ENCODE data around the gene MTERF4.

Gene MTERF4

DNA sequence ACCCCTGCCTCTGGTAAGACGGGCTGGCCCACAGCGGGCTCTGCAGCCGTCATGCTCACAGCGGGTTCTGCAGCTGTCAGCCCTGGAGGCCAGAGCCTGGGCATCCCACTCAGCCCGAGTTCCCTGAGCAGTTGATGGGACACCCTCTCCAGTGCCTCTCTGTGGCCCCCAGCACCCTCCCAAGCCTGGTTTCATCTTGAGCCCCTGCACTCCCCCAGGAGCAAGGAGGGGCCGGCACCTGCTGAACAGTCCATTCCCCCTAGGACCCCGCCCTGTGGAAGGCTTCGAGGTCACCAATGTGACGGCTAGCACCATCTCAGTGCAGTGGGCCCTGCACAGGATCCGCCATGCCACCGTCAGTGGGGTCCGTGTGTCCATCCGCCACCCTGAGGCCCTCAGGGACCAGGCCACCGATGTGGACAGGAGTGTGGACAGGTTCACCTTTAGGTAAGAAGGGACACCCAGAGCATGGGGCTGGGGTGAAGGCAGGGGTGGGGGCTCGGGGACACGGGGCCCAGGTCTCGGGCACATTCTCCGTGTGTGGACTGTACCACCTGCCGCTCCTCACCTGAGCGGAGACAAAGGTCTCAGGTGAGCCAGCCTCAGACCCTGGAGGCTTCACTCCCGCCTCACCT lies 34.5 kb downstream of the MTERF4 start:
- DNase-seq, result no peak

DNA sequence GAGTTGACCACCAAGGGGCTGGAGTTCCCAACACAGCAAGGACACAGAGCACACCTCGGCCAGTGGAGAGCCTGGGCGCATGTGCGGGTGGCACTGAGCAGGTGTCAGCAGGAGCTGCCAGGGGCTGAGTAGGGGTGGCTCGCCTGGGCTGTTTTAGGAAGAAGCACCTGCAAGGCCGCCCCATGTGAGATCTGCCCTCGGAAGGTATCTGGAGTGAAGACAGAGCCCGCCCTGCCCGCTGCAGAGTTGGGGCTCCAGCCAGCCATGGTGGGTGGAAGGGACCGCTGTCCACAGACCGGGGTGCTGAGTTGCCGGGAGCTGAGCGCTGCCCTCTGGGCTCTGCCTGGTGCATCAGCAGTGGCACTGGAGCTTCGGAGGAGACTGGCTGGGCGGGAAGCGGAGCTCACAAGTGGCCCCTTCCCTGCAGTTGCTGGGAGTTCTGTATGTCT lies 35.2 kb downstream of the MTERF4 start:
- DNase-seq, result no peak

DNA sequence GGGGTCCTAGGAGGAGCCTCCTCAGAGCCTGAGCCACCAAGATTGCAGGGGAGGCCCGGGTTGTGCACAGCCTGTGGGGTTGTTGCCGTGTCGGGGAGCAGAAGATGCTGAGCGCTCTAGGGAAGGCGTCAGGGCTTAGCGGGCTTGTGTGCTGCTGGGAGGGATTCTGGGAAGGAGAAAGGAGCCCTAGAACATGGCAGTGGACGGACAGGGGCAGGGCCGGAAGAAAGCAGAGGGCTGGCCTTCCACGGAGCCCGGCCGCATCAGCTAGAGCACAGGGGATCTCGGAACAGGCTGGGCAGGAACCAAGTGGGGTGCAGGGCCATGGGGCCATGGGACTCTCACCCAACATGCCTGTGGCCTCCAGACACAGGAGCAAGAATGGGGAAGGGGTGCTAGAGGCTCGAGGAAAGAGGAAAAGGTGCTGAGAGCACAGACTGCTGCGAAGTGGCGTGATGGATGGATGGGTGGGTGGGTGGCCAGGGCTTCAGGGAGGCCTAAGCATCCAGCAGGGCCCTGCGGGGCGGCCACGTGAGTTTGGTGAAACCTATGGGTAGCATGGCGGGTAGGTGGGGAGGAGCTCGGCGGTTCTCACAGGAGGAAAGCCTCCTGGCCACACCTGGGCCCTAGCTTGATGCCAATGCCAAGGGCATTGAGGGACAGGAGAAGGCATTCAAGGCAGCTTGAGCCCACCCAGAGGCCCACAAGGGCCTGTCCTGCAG lies 35.8 kb downstream of the MTERF4 start:
- DNase-seq, result no peak

DNA sequence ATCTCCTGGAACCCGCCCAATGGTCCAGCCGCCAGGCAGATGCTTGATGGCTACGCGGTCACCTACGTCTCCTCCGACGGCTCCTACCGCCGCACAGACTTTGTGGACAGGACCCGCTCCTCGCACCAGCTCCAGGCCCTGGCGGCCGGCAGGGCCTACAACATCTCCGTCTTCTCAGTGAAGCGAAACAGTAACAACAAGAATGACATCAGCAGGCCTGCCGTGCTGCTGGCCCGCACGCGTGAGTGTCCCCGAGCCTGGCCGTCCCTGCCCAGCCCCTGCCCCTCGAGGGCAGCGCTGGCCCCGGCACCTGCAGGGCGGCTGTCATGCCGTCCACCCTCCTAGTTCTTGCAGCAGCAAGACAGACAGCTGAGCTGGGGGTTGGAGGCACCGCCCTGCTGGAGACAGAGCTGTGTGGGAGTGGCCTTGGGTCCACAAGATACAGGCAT lies 36.7 kb downstream of the MTERF4 start:
- DNase-seq, result no peak

DNA sequence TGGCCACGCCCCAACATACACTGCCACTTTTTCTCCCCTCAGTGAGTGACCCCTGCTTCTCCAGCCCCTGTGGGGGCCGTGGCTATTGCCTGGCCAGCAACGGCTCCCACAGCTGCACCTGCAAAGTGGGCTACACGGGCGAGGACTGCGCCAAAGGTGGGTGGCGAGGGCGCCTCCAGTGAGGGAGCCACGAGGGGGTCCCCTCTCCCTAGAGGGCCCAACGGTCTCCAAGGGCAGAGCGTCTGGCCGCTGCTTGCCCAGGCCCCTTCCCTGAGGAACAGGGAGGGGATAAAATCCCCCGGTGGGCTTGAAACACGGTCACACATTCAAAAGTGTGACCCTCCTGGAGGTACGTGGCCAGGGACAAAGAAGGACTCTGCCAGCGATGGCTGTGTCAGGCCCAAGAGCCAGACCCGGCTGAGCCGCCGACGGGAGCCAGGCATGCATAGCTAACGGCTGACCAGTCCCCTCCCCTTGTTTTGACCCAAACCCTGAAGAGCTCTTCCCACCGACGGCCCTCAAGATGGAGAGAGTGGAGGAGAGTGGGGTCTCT lies 37.2 kb downstream of the MTERF4 start:
- no peak for DNase-seq

DNA sequence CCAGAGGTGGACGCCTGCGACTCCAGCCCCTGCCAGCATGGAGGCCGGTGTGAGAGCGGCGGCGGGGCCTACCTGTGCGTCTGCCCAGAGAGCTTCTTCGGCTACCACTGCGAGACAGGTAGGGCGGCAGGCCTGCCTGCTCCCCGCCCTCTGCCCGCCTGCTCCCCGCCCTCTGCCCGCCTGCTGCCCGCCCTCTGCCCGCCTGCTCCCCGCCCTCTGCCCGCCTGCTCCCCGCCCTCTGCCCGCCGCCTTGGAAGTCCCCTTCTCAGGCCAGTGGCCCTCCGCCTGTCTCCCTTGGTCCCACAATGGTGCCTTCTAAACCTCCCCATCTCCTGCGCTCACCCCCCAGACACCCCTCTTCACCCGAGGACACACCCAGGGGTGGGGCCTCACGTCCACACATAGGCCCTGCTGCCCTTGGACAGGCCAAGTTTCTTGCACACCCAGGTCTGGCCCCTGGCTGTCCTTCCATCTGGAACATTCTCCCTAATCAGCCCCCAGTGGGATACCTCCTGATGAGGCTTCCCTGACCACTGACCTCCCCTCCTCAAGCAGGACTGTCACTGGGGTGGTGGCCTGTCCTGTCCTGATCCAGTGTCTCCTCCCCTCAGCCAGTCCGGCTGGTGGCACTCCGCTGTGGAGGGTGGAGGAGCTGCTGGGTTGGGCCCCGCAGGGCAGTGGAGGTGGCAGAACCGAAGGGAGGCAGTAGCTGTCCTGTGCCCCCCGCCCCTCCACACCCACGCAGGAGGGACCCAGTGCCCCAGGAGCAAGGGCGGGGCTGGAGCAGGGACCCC lies 37.9 kb downstream of the MTERF4 start:
- no peak for DNase-seq

DNA sequence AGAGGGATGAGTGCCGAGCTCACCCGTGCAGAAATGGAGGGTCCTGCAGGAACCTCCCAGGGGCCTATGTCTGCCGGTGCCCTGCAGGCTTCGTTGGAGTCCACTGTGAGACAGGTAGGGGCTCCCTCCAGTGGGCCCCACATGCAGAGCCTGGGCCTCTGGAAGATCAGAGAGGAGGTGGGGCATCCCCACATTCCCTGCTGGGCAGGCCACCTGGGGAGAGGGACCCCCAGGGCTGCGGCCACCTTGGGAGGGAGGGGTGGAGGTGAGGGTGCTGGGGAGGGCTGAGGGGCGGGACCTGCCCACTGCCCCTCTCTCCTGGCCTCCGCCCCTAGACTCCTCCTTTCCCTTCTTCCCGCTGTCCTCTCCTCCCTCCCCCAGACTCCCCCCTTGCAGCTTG lies 38.5 kb downstream of the MTERF4 start:
- no peak for DNase-seq

DNA sequence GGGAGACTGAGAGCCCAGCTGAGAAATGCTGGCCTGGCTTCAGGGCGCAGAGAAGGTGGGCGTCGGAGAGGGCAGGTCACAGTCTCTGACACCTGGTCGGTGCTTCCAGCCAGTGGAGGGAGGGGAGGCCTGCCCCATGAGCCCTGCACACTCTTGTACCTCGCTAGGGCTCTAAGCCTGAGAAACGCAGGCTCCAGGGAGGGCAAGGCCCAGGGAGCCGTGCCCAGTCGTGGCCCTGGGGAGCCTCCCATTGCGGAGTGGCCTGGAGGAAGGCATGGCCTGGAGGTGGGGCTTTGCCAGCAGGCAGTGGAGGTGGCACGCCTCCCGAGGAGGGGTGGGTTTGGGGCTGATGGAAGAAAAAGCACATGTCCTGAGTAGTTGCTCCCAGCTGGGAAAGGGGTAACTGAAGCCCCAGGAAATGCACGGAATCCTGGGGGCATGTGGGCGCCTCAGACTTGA lies 39.0 kb downstream of the MTERF4 start:
- no peak for DNase-seq

DNA sequence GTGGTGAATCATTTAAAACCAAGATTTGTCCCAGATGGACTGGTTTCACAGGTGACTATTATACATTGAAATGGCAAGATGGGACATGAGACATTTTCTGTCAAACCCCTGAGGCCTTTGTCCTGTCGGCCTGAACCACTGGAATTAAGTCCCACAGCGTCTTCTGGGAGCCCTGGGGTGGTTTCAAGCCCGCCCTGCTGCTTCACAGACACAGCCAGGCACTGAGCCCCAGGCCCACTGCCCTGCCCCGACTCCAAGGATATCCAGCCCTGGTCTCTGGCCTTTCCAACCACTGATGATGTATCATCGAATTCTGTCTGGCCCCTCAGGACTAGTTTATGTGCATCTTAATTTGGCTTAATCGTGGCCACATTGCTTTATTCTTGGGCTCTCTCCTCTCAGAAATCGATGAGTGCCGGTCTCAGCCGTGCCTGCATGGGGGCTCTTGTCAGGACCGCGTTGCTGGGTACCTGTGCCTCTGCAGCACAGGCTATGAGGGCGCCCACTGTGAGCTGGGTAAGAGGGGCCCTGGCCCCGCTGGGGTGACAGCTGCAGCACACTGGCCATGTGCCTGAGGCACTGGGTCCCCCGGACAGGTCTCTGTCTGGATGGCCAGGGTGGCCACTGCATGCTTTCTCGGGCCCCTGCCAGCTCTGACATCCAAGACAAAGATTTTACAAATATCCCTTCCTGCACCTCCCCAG lies 39.5 kb downstream of the MTERF4 start:
- no peak for DNase-seq

DNA sequence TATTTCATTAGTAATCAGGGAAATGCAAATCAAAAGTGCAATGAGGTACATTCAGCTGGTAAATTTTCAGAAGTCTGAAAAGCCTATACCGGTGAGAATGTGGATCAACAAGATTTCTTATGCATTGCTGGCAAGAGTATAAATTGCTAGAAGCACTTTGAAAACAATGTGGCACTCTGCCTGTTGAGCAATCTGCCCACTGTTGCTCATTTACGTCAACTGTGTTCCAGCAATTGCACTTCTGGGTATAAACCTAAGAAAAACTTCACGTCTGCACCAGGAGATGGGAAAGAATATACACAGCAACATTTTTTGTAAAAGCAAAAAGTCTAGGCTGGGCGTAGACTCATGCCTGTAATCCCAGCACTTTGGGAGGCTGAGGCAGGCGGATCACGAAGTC lies 40.8 kb downstream of the MTERF4 start:
- no peak for DNase-seq

DNA sequence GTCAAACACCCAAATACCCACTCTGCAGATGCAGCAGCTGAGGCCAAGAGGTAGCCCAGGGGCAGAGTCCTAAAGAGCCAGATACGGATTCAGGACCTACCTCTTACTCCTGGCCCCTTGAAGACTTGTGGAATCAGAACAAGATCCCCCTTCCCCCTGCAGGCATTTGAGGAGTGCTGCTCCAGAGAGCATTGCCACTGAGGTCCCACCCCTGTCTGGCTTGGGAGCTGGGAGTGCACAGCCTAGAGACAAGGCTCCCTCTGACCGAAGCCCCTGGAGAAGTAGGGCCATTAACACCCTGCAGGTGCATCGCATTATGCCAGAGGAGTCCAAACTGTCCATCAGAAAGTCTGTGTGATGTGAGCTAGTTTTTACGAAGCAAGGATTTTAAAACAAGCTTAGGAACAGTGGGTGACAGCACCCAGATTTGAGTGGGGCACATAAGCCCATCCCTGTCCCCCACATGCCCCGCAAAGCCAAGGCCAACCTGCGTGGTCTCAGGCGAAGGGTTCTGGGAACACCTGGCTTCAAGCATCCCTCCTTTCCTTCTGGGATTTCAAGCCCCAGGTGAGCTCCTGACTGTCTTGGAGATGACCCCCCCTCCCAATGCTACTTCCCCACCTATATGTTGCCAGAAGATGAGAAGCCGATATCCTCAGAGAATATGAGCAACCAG lies 48.4 kb downstream of the MTERF4 start:
- no peak for DNase-seq

DNA sequence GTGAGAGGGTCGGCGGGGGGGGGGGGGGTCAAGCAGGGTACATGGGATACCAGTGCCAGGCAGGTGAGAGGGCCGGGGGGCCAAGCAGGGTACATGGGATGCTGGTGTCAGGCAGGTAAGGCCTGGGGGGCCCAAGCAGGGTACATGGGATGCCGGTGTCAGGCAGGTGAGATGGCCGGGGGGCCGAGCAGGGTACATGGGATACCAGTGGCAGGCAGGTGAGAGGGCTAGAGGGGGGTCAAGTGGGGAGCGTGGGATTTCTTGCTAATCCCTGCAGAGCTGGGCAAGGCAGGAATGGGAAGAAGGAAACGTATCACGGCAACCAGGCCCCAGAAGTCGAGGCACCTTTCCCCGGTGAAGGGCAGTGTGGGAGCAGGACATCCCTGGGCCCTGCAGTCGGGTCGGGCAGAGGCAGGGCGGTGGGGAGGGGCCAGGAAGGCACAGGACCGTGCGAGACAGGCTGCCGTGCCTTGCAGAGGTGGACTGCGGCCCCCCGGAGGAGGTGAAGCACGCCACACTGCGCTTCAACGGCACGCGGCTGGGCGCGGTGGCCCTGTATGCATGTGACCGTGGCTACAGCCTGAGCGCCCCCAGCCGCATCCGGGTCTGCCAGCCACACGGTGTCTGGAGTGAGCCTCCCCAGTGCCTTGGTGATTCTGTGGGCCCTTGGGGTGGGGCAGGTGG lies 49.3 kb downstream of the MTERF4 start:
- DNase-seq, result no peak

DNA sequence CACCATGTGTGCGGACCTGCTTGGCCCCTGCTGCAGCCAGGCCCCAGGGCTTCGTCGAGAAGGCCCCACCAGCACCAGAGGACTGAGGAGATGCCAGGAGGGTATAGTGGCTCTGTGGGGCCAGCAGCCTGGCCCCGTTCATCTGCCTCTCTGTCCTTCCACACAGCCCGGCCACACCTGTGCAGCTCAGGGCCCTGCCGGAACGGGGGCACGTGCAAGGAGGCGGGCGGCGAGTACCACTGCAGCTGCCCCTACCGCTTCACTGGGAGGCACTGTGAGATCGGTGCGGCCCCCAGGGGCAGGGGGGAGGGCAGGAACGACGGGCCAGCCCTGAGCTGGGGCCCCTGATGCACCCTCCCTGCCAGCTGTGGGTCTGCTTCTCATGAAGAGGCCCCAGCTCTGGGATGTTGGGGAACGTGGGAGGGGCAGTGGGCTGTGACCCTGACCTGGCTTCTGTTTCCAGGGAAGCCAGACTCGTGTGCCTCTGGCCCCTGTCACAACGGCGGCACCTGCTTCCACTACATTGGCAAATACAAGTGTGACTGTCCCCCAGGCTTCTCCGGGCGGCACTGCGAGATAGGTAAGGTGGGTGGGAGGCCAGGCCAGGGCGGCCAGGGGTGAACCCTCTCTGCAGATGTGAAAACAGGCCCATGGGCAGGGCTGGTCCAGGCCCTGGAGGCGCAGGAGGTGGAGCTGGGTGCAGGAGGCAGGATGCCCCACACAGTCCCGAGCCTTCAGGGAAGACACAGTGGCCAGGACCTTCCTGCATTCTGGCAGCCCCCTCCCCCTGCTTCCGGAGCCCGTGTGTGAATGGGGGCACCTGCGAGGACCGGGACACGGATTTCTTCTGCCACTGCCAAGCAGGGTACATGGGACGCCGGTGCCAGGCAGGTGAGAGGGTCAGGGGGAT lies 50.3 kb downstream of the MTERF4 start:
- DNase-seq, result no peak

DNA sequence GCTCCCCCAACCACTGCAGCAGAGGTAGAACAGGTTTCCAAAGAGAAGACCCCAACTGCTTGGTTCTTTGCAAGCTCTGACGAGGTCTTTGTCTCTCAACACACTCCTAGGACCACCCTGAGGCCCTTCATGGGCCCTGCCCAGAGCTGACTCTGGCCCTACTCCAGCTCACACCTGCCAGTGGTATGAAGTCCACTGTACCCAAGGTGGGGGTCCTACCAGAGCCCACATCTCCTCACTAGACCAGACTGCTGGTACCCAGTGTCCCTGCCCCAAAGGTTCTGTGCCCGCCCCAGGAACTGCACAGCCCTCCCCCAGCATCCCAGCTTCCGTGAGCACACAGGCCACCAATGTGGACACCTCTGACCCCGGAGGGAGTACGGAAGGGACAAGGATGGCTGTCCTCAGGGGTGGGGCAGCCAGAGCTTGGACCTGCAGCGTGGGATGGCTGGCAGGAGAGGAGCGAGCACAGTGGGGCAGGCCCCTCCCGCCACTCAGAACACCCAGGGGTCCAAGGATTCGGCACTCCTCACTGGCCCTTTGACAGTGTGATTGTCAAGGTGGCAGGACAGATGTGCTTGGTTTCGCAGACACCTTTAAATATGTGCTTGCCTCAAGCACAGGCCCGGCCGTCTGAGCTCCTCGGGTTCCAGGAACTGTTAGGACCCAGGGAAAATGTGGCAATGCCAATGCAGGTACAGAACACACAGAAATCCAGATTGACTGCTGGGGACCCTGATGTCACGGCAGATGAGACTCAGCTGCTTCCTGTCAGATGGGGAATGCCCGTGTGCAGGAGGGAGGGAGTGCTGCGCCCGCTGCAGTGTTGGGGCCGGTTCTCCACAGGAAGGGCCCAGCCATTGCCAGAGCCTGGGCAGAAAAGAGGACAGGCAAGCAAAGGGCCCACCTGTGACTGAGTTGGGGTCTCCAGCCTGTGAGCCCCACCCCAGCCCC lies 51.2 kb downstream of the MTERF4 start:
- DNase-seq, result no peak

DNA sequence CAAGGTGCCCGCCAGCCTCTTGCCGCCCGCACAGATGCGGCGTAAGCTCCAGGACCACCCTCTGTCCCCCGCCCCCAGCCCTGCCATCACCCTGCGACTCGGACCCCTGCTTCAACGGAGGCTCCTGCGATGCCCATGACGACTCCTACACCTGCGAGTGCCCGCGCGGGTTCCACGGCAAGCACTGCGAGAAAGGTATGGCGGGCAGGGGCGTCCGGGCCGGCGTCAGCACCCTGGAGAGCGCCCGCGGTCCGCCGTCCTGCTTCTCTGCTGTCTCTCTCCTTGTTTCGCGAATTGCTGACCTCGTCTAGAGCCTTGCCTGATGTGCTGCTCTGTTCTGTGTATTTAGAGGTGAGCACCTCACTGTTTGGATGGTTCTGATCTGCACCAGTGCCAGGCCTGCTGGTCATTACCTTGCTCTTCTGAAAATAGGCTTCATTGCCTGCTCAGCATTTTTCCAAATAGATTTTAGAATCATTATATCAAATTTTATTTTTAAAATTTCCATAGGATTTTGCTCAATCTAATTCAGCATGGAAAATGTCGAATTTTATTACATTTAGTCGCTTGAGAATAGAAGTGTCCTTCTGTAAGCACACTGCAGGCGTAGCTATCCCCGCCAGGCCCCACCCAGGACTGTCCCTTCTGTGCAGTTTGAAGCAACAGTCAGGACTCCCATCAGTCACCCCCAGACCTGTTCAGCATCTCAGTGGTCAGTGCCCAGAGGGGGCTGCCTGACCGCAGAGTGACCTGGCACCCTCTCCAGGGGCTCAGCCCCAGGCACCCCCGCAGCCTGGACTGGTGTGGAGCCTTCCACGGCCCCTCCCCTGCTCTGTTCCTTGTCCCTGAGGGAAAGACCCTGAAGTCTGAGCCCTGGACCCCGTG lies 52.1 kb downstream of the MTERF4 start:
- DNase-seq, result no peak

DNA sequence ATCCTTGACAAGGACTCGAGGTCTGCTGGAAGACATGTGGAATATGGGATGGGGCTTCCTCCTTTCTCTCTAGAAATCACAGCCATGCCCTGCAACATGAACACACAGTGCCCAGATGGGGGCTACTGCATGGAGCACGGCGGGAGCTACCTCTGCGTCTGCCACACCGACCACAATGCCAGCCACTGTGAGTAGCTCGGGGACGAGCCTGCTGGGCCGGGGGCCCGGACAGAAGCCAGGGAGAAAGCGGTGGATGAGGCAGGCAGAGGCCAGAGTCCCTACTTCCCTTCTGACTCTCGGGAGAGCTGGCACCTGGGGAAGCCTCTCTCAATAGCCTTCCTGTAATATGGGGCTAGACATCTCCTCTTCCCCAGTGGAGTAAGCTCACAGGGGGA lies 53.1 kb downstream of the MTERF4 start:
- no peak for DNase-seq

DNA sequence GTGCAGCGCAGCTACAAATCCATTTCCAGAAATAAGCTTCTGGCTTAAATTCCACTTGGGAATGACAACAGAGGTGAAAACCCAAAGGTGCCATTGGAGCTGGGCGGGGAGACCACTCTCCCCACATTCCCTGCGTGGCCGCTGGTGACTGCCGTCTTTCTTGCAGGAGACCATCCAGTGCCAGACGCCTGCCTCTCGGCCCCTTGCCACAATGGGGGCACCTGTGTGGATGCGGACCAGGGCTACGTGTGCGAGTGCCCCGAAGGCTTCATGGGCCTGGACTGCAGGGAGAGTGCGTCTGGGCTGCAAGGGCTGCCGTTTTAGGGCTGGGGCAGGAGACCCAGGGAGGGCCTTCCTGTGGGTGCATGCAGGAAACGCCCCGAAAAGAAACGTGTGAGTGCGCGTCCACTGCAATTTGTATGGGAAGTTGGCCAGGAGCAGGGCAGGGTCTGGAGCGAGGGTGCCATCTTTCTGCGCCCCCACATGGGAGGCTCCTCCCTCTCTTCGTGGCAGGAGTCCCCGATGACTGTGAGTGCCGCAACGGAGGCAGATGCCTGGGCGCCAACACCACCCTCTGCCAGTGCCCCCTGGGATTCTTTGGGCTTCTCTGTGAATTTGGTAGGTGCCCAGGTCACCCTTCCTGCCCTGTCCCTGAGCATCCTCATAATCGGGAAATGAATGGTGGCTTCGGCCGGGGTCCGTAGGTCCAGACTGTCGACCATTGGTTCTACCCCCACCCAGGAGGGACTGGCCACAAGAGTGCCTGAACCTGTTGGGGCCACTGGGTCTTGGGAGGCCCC lies 53.7 kb downstream of the MTERF4 start:
- DNase-seq, result no peak
